CD4-positive, alpha-beta T cell treated with Interleukin-17A for 1 hour (primary cell): ENCODE results near the gene TCIRG1.
"Not testable (repeated sequence)": the region's sequence is repeated elsewhere in the genome, so short reads cannot be mapped to it uniquely, and the experiment has no call there.

Experiments
- DNase-seq: peaks from one replicate; pipeline ENCODE4 v3.0.0-alpha.2; 2020

Gene TCIRG1

GRCh38 chr11:68038718-68039525 lies at the start of gene TCIRG1:
TSS of gene TCIRG1 (plus strand) at chr11:68039025. CDS start at chr11:68041272, 2,247 bp downstream.
- DNase-seq = peak; percentile 53

- DNase-seq = not testable (repeated sequence)
Observed at GRCh38 chr11:67990546-67991346, 48.1 kb upstream of the TCIRG1 start.

- not testable (repeated sequence) for DNase-seq
Observed at GRCh38 chr11:67991347-67992121, 47.3 kb upstream of the TCIRG1 start.

GRCh38 chr11:67993821-67994220 lies 45.0 kb upstream of the TCIRG1 start:
- peak; percentile 63 for DNase-seq

GRCh38 chr11:67994387-67994786 lies 44.4 kb upstream of the TCIRG1 start:
- not testable (repeated sequence) for DNase-seq

GRCh38 chr11:67995129-67995528 lies 43.7 kb upstream of the TCIRG1 start:
- DNase-seq = not testable (repeated sequence)

GRCh38 chr11:67995579-67995978 lies 43.2 kb upstream of the TCIRG1 start:
- DNase-seq = not testable (repeated sequence)

GRCh38 chr11:67996051-67996450 lies 42.8 kb upstream of the TCIRG1 start:
- no peak for DNase-seq

GRCh38 chr11:67996622-67997474 lies 42.0 kb upstream of the TCIRG1 start:
- peak; percentile 44 for DNase-seq

GRCh38 chr11:67997475-67997921 lies 41.3 kb upstream of the TCIRG1 start:
- DNase-seq = no peak

- DNase-seq = peak; percentile 20
Observed at GRCh38 chr11:67998150-67999045, 40.4 kb upstream of the TCIRG1 start.

GRCh38 chr11:67999201-67999629 lies 39.6 kb upstream of the TCIRG1 start:
- no peak for DNase-seq

GRCh38 chr11:67999704-68000103 lies 39.1 kb upstream of the TCIRG1 start:
- no peak for DNase-seq

- no peak for DNase-seq
Observed at GRCh38 chr11:68002575-68002937, 36.3 kb upstream of the TCIRG1 start.

- DNase-seq = peak; percentile 61
Observed at GRCh38 chr11:68002938-68003845, 35.6 kb upstream of the TCIRG1 start.

GRCh38 chr11:68003846-68004550 lies 34.8 kb upstream of the TCIRG1 start, which contains the start of gene UNC93B1:
TSS of gene UNC93B1 (minus strand) at chr11:68004097. CDS start at chr11:68004043, 54 bp downstream.
- peak; percentile 85 for DNase-seq

GRCh38 chr11:68004551-68005335 lies 34.1 kb upstream of the TCIRG1 start:
- DNase-seq = no peak

- no peak for DNase-seq
Observed at GRCh38 chr11:68006606-68007166, 32.1 kb upstream of the TCIRG1 start.
